Measurements from ENCODE around the gene KCNN3.

KCNN3 gene

GRCh38 chr1:154664331-154665002, 205.6 kb downstream of the KCNN3 start:
- Histone ChIP-seq H3K9ac (ENCODE audit: low read length) (no peak overlapping the region), H3K27me3 (ENCODE audit: control insufficient read depth, insufficient read depth, low read length) (peaks cover 5% of the 10 kb centered on the region), H3K9me3 (ENCODE audit: control insufficient read depth, low read length) (no peaks in the 10 kb centered on the region), H3K4me3 (ENCODE audit: low read length) (no peak overlapping the region), H3K4me1 (ENCODE audit: control insufficient read depth, insufficient read depth, low read length) (no peaks in the 10 kb centered on the region), H3K36me3 (ENCODE audit: control insufficient read depth, insufficient read depth, low read length) (no peaks in the 10 kb centered on the region)

- Histone ChIP-seq H3K9ac (ENCODE audit: low read length) (no peak overlapping the region), H3K9me3 (ENCODE audit: control insufficient read depth, low read length) (no peaks in the 10 kb centered on the region), H3K36me3 (ENCODE audit: control insufficient read depth, insufficient read depth, low read length) (no peaks in the 10 kb centered on the region), H3K4me1 (ENCODE audit: control insufficient read depth, insufficient read depth, low read length) (no peaks in the 10 kb centered on the region), H3K27me3 (ENCODE audit: control insufficient read depth, insufficient read depth, low read length) (peaks cover 5% of the 10 kb centered on the region), H3K4me3 (ENCODE audit: low read length) (no peak overlapping the region)
These were observed 206.5 kb downstream of the KCNN3 start for GRCh38 chr1:154663471-154664060.

- no peaks in the 10 kb centered on the region for H3K4me1 ChIP-seq (ENCODE audit: control insufficient read depth, insufficient read depth, low read length)
- peaks cover 10% of the 10 kb centered on the region for H3K27me3 ChIP-seq (ENCODE audit: control insufficient read depth, insufficient read depth, low read length)
- H3K4me3 ChIP-seq (ENCODE audit: low read length): no peak overlapping the region
- no peaks in the 10 kb centered on the region for H3K9me3 ChIP-seq (ENCODE audit: control insufficient read depth, low read length)
- H3K9ac ChIP-seq (ENCODE audit: low read length): no peak overlapping the region
- H3K36me3 ChIP-seq (ENCODE audit: control insufficient read depth, insufficient read depth, low read length): no peaks in the 10 kb centered on the region
These were observed 209.0 kb downstream of the KCNN3 start for GRCh38 chr1:154661110-154661509.

- H3K4me1 ChIP-seq (ENCODE audit: control insufficient read depth, insufficient read depth, low read length): no peaks in the 10 kb centered on the region
- H3K9ac ChIP-seq (ENCODE audit: low read length): no peak overlapping the region
- no peaks in the 10 kb centered on the region for H3K9me3 ChIP-seq (ENCODE audit: control insufficient read depth, low read length)
- no peak overlapping the region for H3K4me3 ChIP-seq (ENCODE audit: low read length)
- peaks cover 11% of the 10 kb centered on the region for H3K27me3 ChIP-seq (ENCODE audit: control insufficient read depth, insufficient read depth, low read length)
- H3K36me3 ChIP-seq (ENCODE audit: control insufficient read depth, insufficient read depth, low read length): no peaks in the 10 kb centered on the region
These were observed 210.1 kb downstream of the KCNN3 start for GRCh38 chr1:154659823-154660592.

- Histone ChIP-seq H3K9me3 (ENCODE audit: control insufficient read depth, low read length) (no peaks in the 10 kb centered on the region), H3K27me3 (ENCODE audit: control insufficient read depth, insufficient read depth, low read length) (peaks cover 11% of the 10 kb centered on the region), H3K4me1 (ENCODE audit: control insufficient read depth, insufficient read depth, low read length) (no peaks in the 10 kb centered on the region), H3K4me3 (ENCODE audit: low read length) (no peak overlapping the region), H3K9ac (ENCODE audit: low read length) (no peak overlapping the region), H3K36me3 (ENCODE audit: control insufficient read depth, insufficient read depth, low read length) (no peaks in the 10 kb centered on the region)
These were observed 212.5 kb downstream of the KCNN3 start for GRCh38 chr1:154657556-154657955.

GRCh38 chr1:154652893-154653292, 217.2 kb downstream of the KCNN3 start:
- Histone ChIP-seq H3K4me3 (ENCODE audit: low read length) (no peak overlapping the region), H3K4me1 (ENCODE audit: control insufficient read depth, insufficient read depth, low read length) (no peaks in the 10 kb centered on the region), H3K27me3 (ENCODE audit: control insufficient read depth, insufficient read depth, low read length) (peaks cover 5% of the 10 kb centered on the region), H3K36me3 (ENCODE audit: control insufficient read depth, insufficient read depth, low read length) (no peaks in the 10 kb centered on the region), H3K9me3 (ENCODE audit: control insufficient read depth, low read length) (no peaks in the 10 kb centered on the region), H3K9ac (ENCODE audit: low read length) (no peak overlapping the region)

Measured in mucosa of stomach (tissue), 1 donor.